Calu3 (cell line): ENCODE measurements around the gene GRHL1. TPM values are rescaled to one million over a fixed set of nuclear protein-coding genes. Genes with fewer than 3 reads are reported as not detected.
A peak's percentile ranks its signal among the peaks of the same experiment; 100 is the strongest.

ENCODE experiments used
- BruUV-seq: library from RNA; stranded (reverse); fragments of 400-500 nt; replicated peaks from 2 replicates; lab custom pipeline; 2021; lab: Mats Ljungman, UMichigan
- CTCF ChIA-PET: fragments of 300-600 bp; sonication (Branson Sonifier 250); formaldehyde crosslinking; loops from one replicate; lab custom pipeline; 2022; ENCODE audit warnings: antibody characterized with exemption; lab: Charles Lee
- DNase-seq: peaks from one replicate; pipeline ENCODE4 v3.0.0; 2022
- H3K27ac Mint-ChIP-seq: one replicate; pipeline ENCODE4 v1.8.0; 2022; ENCODE audit warnings: mixed read lengths; ENCODE audit not compliant: unreplicated experiment
- H3K27me3 Mint-ChIP-seq: one replicate; pipeline ENCODE4 v1.8.0; 2022; ENCODE audit warnings: mixed read lengths; ENCODE audit not compliant: unreplicated experiment
- H3K36me3 Mint-ChIP-seq: one replicate; pipeline ENCODE4 v1.8.0; 2022; ENCODE audit warnings: mild to moderate bottlenecking, moderate library complexity, mixed read lengths; ENCODE audit not compliant: insufficient read depth, unreplicated experiment
- H3K4me1 Mint-ChIP-seq: one replicate; pipeline ENCODE4 v1.8.0; 2022; ENCODE audit warnings: mild to moderate bottlenecking, low read depth, mixed read lengths; ENCODE audit not compliant: unreplicated experiment
- H3K4me3 Mint-ChIP-seq: one replicate; pipeline ENCODE4 v1.8.0; 2022; ENCODE audit warnings: mild to moderate bottlenecking, low read depth, moderate library complexity, mixed read lengths; ENCODE audit not compliant: unreplicated experiment
- H3K9me3 Mint-ChIP-seq: one replicate; pipeline ENCODE4 v1.8.0; 2022; ENCODE audit warnings: low read depth, mixed read lengths; ENCODE audit not compliant: unreplicated experiment
- intact Hi-C: fragments of 100-400 bp; cut with micrococcal nuclease; formaldehyde crosslinking; loops from one replicate; pipeline ENCODE4 v1.10.0; 2022; ENCODE audit not compliant: unreplicated experiment
- total RNA-seq: library from RNA; stranded (reverse); gene quantifications from 2 replicates; pipeline ENCODE4 v1.2.3, GENCODE V29; 2022
- TF ChIP-seq, protein P1 (sequence below): fragments of 200-600 bp; IDR thresholded peaks from one replicate; pipeline ENCODE4 v1.8.0; 2022; ENCODE audit warnings: antibody characterized with exemption; ENCODE audit not compliant: unreplicated experiment

GRHL1 gene
- total RNA-seq, 1 experiment from 2014 or later, result 11.7 TPM

DNA sequence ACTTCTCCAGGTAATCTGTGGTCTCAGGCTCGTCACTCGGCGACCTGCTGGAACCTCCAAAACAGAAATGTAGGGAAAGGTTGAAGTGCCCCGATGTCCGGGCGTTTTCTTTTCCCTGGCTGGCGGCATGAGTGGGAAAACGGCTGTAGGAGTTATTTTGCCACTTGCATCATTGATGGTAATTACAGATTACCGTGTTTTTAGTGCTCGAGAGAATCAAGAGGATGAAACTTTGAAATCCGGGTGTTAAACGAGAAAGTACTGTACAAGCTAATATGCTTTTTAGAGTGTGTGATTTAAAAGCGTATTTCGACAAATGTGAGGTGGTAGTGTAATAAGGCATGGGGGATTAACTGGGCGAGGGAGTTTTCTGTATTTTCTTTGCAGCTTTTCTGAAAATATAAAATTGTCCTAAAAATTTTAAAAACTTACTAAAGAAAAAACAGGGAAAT lies 819 bp downstream of the GRHL1 start:
- H3K27ac Mint-ChIP-seq, result no peak overlapping the region
- CTCF ChIA-PET, result no interaction called here
- H3K4me1 Mint-ChIP-seq, result peaks cover 35% of the 10 kb centered on the region
- intact Hi-C loops, result no loop called here
- H3K4me3 Mint-ChIP-seq, result peak overlapping the region; percentile 67
- DNase-seq, result no peak
- peaks cover 29% of the 10 kb centered on the region for H3K36me3 Mint-ChIP-seq
- no peaks in the 10 kb centered on the region for H3K9me3 Mint-ChIP-seq
- peaks cover 31% of the 10 kb centered on the region for H3K27me3 Mint-ChIP-seq
- TF ChIP-seq, protein P1, sequence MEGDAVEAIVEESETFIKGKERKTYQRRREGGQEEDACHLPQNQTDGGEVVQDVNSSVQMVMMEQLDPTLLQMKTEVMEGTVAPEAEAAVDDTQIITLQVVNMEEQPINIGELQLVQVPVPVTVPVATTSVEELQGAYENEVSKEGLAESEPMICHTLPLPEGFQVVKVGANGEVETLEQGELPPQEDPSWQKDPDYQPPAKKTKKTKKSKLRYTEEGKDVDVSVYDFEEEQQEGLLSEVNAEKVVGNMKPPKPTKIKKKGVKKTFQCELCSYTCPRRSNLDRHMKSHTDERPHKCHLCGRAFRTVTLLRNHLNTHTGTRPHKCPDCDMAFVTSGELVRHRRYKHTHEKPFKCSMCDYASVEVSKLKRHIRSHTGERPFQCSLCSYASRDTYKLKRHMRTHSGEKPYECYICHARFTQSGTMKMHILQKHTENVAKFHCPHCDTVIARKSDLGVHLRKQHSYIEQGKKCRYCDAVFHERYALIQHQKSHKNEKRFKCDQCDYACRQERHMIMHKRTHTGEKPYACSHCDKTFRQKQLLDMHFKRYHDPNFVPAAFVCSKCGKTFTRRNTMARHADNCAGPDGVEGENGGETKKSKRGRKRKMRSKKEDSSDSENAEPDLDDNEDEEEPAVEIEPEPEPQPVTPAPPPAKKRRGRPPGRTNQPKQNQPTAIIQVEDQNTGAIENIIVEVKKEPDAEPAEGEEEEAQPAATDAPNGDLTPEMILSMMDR, result no peak
- BruUV-seq, result no TSS peak

DNA sequence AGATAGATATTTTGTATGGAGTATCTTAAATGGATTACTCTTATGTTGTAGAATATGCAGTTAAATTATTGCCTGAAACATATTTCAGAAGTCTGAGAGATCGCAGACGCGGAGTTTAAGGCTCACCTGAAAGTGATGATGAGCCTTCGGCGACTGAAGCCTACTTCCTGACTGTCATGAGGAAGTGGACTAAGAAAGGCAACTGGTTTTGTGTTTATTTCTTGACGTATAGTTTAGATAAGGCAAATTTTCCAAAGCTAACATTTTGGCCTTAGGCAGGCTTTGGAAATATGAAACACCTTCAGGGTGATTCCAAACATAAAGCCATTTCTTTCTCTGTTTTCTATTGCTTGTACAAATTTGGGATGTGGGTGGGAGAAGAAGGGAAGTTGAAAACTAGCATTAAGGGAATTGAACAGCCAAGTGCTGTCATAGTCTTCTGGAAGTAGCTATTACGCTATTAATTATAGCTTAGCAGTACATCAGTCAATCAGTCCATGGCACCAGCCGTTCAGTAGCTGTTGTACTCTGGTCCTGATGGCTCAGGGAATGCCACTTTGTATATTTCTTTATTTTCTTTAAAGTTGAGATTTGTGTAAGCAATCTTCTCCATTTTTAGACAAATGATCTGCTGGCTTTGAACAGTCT lies 1.5 kb downstream of the GRHL1 start:
- no peak for DNase-seq
- TF ChIP-seq, protein P1, result no peak
- CTCF ChIA-PET, result no interaction called here
- H3K27me3 Mint-ChIP-seq, result peaks cover 31% of the 10 kb centered on the region
- peaks cover 29% of the 10 kb centered on the region for H3K36me3 Mint-ChIP-seq
- H3K4me1 Mint-ChIP-seq, result peaks cover 35% of the 10 kb centered on the region
- H3K27ac Mint-ChIP-seq, result no peak overlapping the region
- no peaks in the 10 kb centered on the region for H3K9me3 Mint-ChIP-seq
- no TSS peak for BruUV-seq
- intact Hi-C loops, result no loop called here
- H3K4me3 Mint-ChIP-seq, result peak overlapping the region; percentile 67

DNA sequence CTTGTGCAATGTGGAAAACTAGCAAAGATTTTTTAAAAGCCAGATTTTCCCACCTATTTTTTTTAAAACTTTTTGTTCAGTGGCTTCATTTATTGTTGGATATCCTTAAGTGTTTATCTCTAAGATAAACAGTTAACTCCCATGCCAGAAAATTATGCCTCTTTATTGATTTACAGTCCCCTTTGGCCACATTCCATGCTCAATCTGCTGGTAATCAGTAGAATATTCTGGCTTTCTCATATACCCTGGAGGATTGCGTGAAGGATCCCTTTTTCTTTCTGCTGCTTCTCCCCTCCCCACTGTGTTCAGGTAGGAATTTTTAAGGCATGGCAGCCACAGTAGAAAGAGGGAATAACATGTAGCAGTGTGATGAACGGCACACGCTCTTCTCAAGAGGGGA lies 2.6 kb downstream of the GRHL1 start:
- H3K27me3 Mint-ChIP-seq, result peaks cover 19% of the 10 kb centered on the region
- intact Hi-C loops, result no loop called here
- CTCF ChIA-PET, result no interaction called here
- peaks cover 29% of the 10 kb centered on the region for H3K36me3 Mint-ChIP-seq
- BruUV-seq, result no TSS peak
- peaks cover 35% of the 10 kb centered on the region for H3K4me1 Mint-ChIP-seq
- H3K4me3 Mint-ChIP-seq, result no peak overlapping the region
- H3K9me3 Mint-ChIP-seq, result no peaks in the 10 kb centered on the region
- H3K27ac Mint-ChIP-seq, result no peak overlapping the region
- DNase-seq, result no peak
- TF ChIP-seq, protein P1, result no peak

DNA sequence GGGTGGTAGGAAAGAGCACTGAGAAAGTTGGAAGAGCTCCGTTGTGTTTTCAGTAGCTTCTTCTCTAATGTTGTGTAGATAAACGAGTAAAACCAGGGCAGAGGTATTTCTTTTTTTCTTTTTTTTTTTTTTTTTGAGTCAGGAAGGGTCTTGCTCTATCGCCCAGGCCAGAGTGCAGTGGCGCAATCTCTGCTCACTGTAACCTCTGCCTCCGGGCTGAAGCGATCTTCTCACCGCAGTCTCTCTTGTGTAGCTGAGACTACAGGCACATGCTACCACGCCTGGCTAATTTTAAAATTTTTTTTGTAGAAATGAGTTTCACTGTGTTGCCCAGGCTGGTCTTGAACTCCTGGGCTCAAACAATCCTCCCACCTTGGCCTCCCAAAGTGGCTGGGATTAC lies 6.6 kb downstream of the GRHL1 start:
- Mint-ChIP-seq H3K27ac (no peak overlapping the region), H3K4me1 (peaks cover 14% of the 10 kb centered on the region), H3K27me3 (no peaks in the 10 kb centered on the region), H3K4me3 (no peak overlapping the region), H3K36me3 (peaks cover 1% of the 10 kb centered on the region), H3K9me3 (no peaks in the 10 kb centered on the region)
- no peak for DNase-seq
- TF ChIP-seq, protein P1, result no peak
- no TSS peak for BruUV-seq
- CTCF ChIA-PET, result no interaction called here
- intact Hi-C loops, result no loop called here
